HUES48 (cell line): ENCODE results near the gene CR2.

Experiments
- H3K27ac ChIP-seq: one replicate; pipeline ENCODE4 v1.7.0; 2013; ENCODE audit warnings: low read depth, low read length, inconsistent platforms
- H3K27me3 ChIP-seq: 2 replicates; pipeline ENCODE4 v1.6.1; 2013; ENCODE audit warnings: mild to moderate bottlenecking, low read length; ENCODE audit not compliant: control insufficient read depth, insufficient read depth
- H3K36me3 ChIP-seq: 2 replicates; pipeline ENCODE4 v1.6.1; 2013; ENCODE audit warnings: low read length; ENCODE audit not compliant: control insufficient read depth, insufficient read depth
- H3K4me1 ChIP-seq: 2 replicates; pipeline ENCODE4 v1.6.1; 2013; ENCODE audit warnings: mild to moderate bottlenecking, low read length; ENCODE audit not compliant: control insufficient read depth, insufficient read depth
- H3K4me3 ChIP-seq: 2 replicates; pipeline ENCODE4 v1.5.1; 2013; ENCODE audit warnings: mild to moderate bottlenecking, low read depth, low read length
- H3K9ac ChIP-seq: 2 replicates; pipeline ENCODE4 v1.6.1; 2013; ENCODE audit warnings: mild to moderate bottlenecking, low read depth, low read length, moderate library complexity
- H3K9me3 ChIP-seq: 2 replicates; pipeline ENCODE4 v1.6.1; 2013; ENCODE audit warnings: low read length; ENCODE audit not compliant: control insufficient read depth, insufficient read depth

Gene CR2

DNA sequence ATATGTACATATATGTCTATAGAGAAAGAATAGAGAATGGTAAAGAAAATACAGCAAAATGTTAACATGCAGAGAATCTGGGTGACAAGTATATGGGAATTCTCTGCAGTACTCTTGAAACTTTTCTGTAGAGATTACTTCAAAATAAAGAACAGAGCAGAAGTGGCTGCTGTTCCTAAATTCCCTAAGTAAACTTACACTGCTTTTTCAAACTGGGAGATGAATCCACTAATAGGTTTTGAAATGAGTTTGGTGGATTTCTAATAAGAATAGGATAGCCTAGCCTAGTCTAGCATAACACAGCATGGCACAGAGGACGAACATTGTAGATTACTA lies 450 bp upstream of the CR2 start:
- Histone ChIP-seq H3K4me3 (peak overlapping the region; percentile 69), H3K9me3 (no peaks in the 10 kb centered on the region), H3K36me3 (no peaks in the 10 kb centered on the region), H3K27ac (no peak overlapping the region), H3K4me1 (peaks cover 7% of the 10 kb centered on the region; the same call in 1 of the 2 replicates), H3K9ac (no peak overlapping the region), H3K27me3 (peaks cover 53% of the 10 kb centered on the region)

DNA sequence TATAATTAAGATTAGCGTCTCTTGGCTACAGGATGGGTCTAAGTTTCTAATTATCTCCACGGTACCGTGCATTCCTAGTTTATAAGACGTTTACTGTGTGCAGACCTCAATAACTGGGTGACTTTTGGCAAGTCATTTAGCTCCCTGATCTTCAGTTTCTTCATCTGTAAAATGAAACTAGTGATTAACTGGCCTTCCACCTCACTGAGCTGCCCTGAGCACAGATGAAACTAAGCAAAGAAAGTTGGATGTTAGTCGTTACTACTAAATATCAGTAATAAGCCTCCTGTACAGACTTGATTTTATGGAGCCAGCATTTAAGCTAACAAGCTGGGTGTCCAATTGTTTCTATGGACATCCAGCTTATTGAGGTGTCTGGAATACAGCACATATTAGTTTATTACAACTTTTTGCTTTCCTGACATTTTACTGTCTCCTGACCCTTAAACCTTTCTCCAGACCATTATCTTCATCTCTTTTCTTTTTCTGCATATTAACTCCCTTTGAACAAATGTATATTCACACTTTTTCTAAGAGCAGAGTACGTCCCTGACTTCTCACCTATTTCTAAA lies 1.1 kb downstream of the CR2 start:
- no peaks in the 10 kb centered on the region for H3K9me3 ChIP-seq
- H3K4me1 ChIP-seq: peaks cover 7% of the 10 kb centered on the region; the same call in 1 of the 2 replicates
- no peaks in the 10 kb centered on the region for H3K36me3 ChIP-seq
- no peak overlapping the region for H3K27ac ChIP-seq
- no peak overlapping the region for H3K9ac ChIP-seq
- H3K27me3 ChIP-seq: peaks cover 53% of the 10 kb centered on the region
- H3K4me3 ChIP-seq: peak overlapping the region; percentile 69

DNA sequence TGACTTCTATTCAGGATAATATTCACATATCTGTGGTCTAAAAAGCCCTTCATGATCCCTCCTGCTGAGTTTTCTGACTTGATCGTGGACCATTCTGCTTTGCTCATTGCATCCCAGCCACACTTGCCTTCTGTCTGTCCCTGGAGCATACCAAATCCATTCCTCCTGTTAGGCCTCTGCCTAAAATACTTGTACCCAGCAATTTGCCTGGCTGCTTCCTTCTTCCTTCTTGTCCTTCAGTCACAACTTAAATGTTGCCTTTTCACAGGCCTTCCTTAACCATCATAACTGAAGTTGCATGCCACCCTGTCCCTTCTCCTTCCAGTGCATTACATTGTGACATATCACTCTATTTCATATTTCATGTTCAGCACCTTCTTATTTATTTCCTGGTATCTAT lies 4.3 kb downstream of the CR2 start:
- no peaks in the 10 kb centered on the region for H3K9me3 ChIP-seq
- no peak overlapping the region for H3K9ac ChIP-seq
- no peak overlapping the region for H3K27ac ChIP-seq
- no peak overlapping the region for H3K4me3 ChIP-seq
- no peaks in the 10 kb centered on the region for H3K36me3 ChIP-seq
- H3K4me1 ChIP-seq: peaks cover 7% of the 10 kb centered on the region; the same call in 1 of the 2 replicates
- peaks cover 41% of the 10 kb centered on the region for H3K27me3 ChIP-seq

DNA sequence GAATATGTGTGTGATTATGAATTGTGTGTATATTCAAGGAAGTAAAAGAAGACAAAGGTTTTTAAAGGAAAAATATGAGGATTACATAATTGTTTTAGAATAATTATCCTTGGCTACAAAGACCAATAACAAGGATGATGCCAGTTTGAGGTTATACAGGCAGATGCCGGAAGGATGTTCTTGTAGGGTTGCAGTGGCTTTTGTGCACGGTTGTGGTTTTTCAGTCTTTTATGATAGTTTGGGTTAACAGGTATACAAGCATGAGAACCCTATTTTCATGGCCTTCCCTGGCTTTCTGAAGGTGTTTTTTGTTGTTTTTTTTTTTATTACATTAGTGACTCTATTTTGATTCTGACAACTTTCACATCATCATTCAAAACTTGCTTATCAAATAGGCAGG lies 4.9 kb downstream of the CR2 start:
- Histone ChIP-seq H3K9me3 (no peaks in the 10 kb centered on the region), H3K27ac (no peak overlapping the region), H3K36me3 (no peaks in the 10 kb centered on the region), H3K9ac (no peak overlapping the region), H3K27me3 (peaks cover 35% of the 10 kb centered on the region), H3K4me3 (no peak overlapping the region), H3K4me1 (peaks cover 7% of the 10 kb centered on the region; the same call in 1 of the 2 replicates)

DNA sequence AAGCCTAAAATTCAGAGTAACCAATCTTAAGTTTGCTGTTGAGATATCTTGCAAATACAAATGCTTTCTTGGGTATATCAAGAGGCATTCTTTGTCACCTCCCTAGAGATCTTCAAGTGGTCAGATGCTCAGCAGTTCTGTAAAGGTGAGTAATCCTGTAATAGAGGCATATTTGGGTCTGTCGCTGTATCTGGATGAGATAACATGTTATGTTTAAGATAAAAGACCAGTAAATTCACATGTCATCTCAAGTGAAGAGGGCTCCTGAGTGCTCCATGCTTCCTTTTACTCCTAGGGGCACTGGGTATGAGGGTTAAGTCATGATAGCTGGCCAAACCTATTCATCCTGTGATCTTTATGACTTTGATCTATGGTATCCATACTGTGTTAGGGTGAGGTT lies 7.5 kb downstream of the CR2 start:
- Histone ChIP-seq H3K27me3 (peaks cover 8% of the 10 kb centered on the region), H3K4me1 (no peaks in the 10 kb centered on the region), H3K36me3 (no peaks in the 10 kb centered on the region), H3K9me3 (no peaks in the 10 kb centered on the region), H3K9ac (no peak overlapping the region), H3K27ac (no peak overlapping the region), H3K4me3 (no peak overlapping the region)

DNA sequence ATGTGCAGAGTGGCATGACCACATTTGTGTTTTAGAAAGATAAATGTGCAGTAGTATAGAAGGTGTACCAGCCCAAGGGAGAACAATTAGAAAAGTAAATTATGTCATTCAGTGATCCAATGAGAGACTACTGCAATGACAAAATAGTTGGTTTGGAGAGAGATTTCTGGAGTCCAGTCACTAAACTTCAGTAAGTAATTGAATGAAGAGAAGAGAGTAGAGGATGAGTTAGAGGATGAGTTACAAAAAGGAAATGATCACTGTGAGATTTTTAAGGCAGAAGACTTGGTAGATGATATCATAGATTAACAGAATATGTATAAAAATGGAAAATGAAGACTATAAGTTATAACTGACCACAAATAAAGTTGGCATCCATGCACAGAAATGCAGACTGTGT lies 8.4 kb downstream of the CR2 start:
- peaks cover under 1% of the 10 kb centered on the region; the same call in 1 of the 2 replicates for H3K27me3 ChIP-seq

DNA sequence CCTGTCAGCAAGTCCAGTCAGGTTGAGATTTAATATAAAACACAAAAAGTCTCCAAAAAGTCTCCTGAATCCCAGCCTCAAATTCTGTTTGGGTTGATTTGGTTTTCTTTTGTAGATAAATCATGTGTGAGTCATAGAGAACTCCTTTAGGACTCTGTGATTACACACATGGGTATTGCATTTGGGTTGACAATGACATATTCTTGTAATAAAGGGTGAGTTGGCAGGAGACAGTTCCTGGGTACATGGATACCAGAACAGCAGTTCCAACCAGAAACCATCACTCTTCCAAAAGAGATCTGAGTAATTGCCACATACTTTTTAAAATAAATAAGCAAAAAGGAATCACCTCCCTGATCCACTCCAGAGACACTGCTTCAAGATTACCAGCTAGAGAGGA lies 8.9 kb downstream of the CR2 start:
- Histone ChIP-seq H3K27me3 (no peaks in the 10 kb centered on the region), H3K4me1 (no peaks in the 10 kb centered on the region), H3K4me3 (no peak overlapping the region), H3K9me3 (no peaks in the 10 kb centered on the region), H3K27ac (no peak overlapping the region), H3K9ac (no peak overlapping the region), H3K36me3 (no peaks in the 10 kb centered on the region)

More for the DNA sequence above, 8.4 kb downstream of the CR2 start:
- Histone ChIP-seq H3K4me3 (no peak overlapping the region), H3K9ac (no peak overlapping the region), H3K27ac (no peak overlapping the region), H3K9me3 (no peaks in the 10 kb centered on the region), H3K4me1 (no peaks in the 10 kb centered on the region), H3K36me3 (no peaks in the 10 kb centered on the region)

DNA sequence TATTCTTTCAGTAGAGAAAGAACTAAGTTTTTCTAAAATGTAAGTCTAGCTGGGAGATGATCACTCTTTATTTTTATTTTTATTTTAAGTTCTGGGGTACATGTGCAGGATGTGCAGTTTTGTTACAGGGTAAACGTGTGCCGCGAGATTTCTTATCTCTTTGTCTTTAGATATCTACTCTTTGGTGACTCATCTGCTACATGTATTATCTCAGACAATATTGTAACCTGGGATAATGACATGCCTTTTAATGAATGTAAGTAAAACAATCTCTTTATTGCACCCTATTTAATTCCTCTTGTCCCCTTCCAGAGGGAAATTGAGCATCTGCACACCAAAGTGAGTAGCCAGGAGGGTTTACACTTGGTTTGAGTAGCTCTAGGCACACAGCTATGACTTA lies 9.4 kb downstream of the CR2 start:
- H3K36me3 ChIP-seq: no peaks in the 10 kb centered on the region
- no peaks in the 10 kb centered on the region for H3K4me1 ChIP-seq
- H3K9me3 ChIP-seq: no peaks in the 10 kb centered on the region
- H3K4me3 ChIP-seq: no peak overlapping the region
- no peaks in the 10 kb centered on the region for H3K27me3 ChIP-seq
- H3K27ac ChIP-seq: no peak overlapping the region
- H3K9ac ChIP-seq: no peak overlapping the region

DNA sequence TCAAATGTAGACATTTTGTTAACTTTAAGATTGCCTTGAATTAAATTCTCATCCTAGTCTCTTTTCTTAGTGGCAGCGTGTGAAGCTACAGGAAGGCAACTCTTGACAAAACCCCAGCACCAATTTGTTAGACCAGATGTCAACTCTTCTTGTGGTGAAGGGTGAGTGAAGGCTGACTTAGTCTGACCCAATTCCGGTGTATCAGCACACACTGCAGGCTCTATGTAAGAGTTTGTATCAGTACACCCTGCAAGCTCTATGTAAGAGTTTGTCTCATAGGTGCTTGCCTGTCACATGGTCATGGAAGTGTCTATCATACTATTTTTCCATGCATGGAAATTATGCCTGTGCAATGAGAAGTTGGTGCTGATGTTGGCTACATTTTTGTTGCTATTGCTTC lies 16.8 kb downstream of the CR2 start:
- Histone ChIP-seq H3K4me3 (no peak overlapping the region), H3K9ac (no peak overlapping the region), H3K9me3 (no peaks in the 10 kb centered on the region), H3K27ac (no peak overlapping the region), H3K27me3 (no peaks in the 10 kb centered on the region), H3K36me3 (no peaks in the 10 kb centered on the region), H3K4me1 (no peaks in the 10 kb centered on the region)

DNA sequence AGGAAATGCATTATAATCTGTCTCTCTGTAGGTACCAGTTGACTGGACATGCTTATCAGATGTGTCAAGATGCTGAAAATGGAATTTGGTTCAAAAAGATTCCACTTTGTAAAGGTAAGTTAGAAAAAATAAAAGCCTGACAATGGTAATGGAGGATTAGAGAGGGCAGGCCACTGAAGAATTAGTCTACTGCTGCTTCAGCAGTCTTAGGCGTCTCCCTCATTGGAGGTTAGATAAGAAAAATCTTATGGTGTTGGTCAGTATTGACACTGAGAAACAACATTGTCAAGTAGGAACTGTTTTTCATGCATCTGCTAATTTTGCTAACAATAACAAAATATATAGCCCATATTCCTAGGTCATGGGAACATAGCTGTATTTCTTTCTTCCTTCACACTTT lies 20.1 kb downstream of the CR2 start:
- Histone ChIP-seq H3K4me1 (no peaks in the 10 kb centered on the region), H3K4me3 (no peak overlapping the region), H3K9ac (no peak overlapping the region), H3K27ac (no peak overlapping the region), H3K27me3 (no peaks in the 10 kb centered on the region), H3K9me3 (no peaks in the 10 kb centered on the region), H3K36me3 (no peaks in the 10 kb centered on the region)

DNA sequence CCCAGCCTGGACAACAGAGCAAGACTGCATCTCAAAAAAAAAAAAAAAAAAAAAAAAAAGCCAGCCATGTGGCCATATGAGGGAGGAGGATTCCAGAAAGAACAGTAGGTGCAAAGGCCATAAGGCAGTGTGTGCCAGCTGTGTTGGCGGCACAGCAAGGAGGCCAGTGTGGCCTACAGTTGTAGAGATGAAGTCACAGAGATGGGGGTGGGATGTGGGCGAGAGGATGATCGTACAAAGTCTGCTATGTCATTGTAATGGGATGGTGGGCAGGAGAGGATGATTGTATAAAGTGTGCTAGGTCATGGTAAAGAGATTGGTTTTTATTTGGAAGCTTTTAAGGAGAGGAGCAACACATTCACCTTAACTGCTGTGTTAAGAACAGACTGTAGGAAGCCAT lies 32.1 kb downstream of the CR2 start:
- no peak overlapping the region for H3K9ac ChIP-seq
- H3K36me3 ChIP-seq: no peaks in the 10 kb centered on the region
- H3K27me3 ChIP-seq: no peaks in the 10 kb centered on the region
- no peak overlapping the region for H3K4me3 ChIP-seq
- no peaks in the 10 kb centered on the region for H3K4me1 ChIP-seq
- H3K27ac ChIP-seq: no peak overlapping the region
- no peaks in the 10 kb centered on the region for H3K9me3 ChIP-seq

DNA sequence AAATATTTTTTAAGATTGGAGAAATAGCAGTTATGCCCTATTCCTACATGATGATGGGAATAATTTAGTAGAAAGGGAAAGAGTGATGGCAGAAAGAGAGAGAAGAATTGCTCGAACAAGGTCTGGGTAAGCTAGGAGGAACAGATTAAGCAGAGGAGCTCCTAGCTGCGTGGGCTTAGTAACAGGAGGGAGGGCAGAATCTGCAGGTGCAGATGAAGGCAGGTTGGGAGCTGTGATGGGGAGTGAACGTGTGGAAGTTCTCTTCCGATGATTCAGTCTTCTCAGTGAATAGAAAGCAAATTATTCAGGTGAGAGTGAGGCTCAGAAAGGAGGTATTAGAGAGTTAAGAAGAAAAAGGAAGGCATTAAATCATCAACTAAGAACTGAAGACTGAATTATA lies 33.5 kb downstream of the CR2 start:
- H3K27ac ChIP-seq: no peak overlapping the region
- no peak overlapping the region for H3K9ac ChIP-seq
- no peaks in the 10 kb centered on the region for H3K27me3 ChIP-seq
- no peaks in the 10 kb centered on the region for H3K4me1 ChIP-seq
- no peaks in the 10 kb centered on the region for H3K9me3 ChIP-seq
- H3K36me3 ChIP-seq: no peaks in the 10 kb centered on the region
- no peak overlapping the region for H3K4me3 ChIP-seq
